Caco-2 (cell line): ENCODE data around the gene HES7. TPM values are rescaled to one million over a fixed set of nuclear protein-coding genes. Genes with fewer than 3 reads are reported as not detected.

Experiments used
- BruUV-seq: library from RNA; stranded (reverse); fragments of 400-500 nt; replicated peaks from 2 replicates; lab custom pipeline; 2021; lab: Mats Ljungman, UMichigan
- CTCF ChIA-PET: fragments of 300-600 bp; sonication (Branson Sonifier 250); formaldehyde crosslinking; loops from one replicate; lab custom pipeline; 2022; ENCODE audit warnings: antibody characterized with exemption; lab: Charles Lee
- POLR2A ChIA-PET: fragments of 300-600 bp; sonication (Branson Sonifier 250); formaldehyde crosslinking; loops from one replicate; lab custom pipeline; 2022; ENCODE audit warnings: antibody characterized with exemption; lab: Charles Lee
- DNase-seq, 2 experiments: peaks; one replicate each; pipeline versions ENCODE4 v3.0.0 to v3.0.0-alpha.2; 2020 to 2022
- H3K27me3 ChIP-seq: replicated peaks from 2 replicates; pipeline ENCODE4 v1.6.0; 2011; ENCODE audit warnings: low read length; ENCODE audit not compliant: control insufficient read depth, insufficient read depth
- H3K36me3 ChIP-seq: 2 replicates; pipeline ENCODE4 v1.5.1; 2011; ENCODE audit warnings: low read length; ENCODE audit not compliant: control insufficient read depth, insufficient read depth
- H3K4me1 ChIP-seq: fragments of 250-450 bp; sonication (Bioruptor Pico); 2 replicates; pipeline ENCODE4 v1.5.1; 2020; ENCODE audit warnings: mild to moderate bottlenecking
- H3K4me3 ChIP-seq: 2 replicates; pipeline ENCODE4 v1.5.1; 2011; ENCODE audit warnings: low read depth, mild to moderate bottlenecking, control low read depth, low read length
- H3K9me3 ChIP-seq: fragments of 250-450 bp; sonication (Bioruptor Pico); 2 replicates; pipeline ENCODE4 v1.5.1; 2020; ENCODE audit warnings: mild to moderate bottlenecking, moderate library complexity
- H3K27ac Mint-ChIP-seq: one replicate; pipeline ENCODE4 v1.8.0; 2022; ENCODE audit warnings: mixed read lengths; ENCODE audit not compliant: unreplicated experiment
- H3K27me3 Mint-ChIP-seq: one replicate; pipeline ENCODE4 v1.8.0; 2022; ENCODE audit warnings: mixed read lengths; ENCODE audit not compliant: insufficient read depth, unreplicated experiment
- H3K36me3 Mint-ChIP-seq: one replicate; pipeline ENCODE4 v1.8.0; 2022; ENCODE audit warnings: mild to moderate bottlenecking, mixed read lengths; ENCODE audit not compliant: insufficient read depth, unreplicated experiment
- H3K4me1 Mint-ChIP-seq: one replicate; pipeline ENCODE4 v1.8.0; 2022; ENCODE audit warnings: low read depth, mixed read lengths; ENCODE audit not compliant: unreplicated experiment
- H3K4me3 Mint-ChIP-seq: one replicate; pipeline ENCODE4 v1.8.0; 2022; ENCODE audit warnings: mild to moderate bottlenecking, moderate library complexity, mixed read lengths; ENCODE audit not compliant: unreplicated experiment
- H3K9me3 Mint-ChIP-seq: one replicate; pipeline ENCODE4 v1.8.0; 2022; ENCODE audit warnings: mixed read lengths; ENCODE audit not compliant: unreplicated experiment
- intact Hi-C: fragments of 100-400 bp; cut with micrococcal nuclease; formaldehyde crosslinking; loops from one replicate; pipeline ENCODE4 v1.10.0; 2022; ENCODE audit not compliant: unreplicated experiment
- total RNA-seq: library from RNA; stranded (reverse); gene quantifications from 2 replicates; pipeline ENCODE4 v1.2.3, GENCODE V29; 2022
- TF ChIP-seq, protein P1 (sequence below), 2 experiments: fragments of 200-600 bp in 1 of 2; IDR thresholded peaks; 1 replicate in 1 of 2; 2 replicates in 1 of 2; pipeline versions ENCODE4 v1.5.1 to v1.8.0; 2011 to 2022; ENCODE audit warnings: antibody characterized with exemption in 1 of 2, control low read depth in 1 of 2, inconsistent platforms in 1 of 2, low read depth in 1 of 2, low read length in 1 of 2, mild to moderate bottlenecking in 1 of 2, moderate library complexity in 1 of 2; ENCODE audit not compliant: insufficient read depth in 1 of 2, severe bottlenecking in 1 of 2, unreplicated experiment in 1 of 2

HES7 gene
- total RNA-seq, 1 experiment from 2014 or later = not detected

DNA sequence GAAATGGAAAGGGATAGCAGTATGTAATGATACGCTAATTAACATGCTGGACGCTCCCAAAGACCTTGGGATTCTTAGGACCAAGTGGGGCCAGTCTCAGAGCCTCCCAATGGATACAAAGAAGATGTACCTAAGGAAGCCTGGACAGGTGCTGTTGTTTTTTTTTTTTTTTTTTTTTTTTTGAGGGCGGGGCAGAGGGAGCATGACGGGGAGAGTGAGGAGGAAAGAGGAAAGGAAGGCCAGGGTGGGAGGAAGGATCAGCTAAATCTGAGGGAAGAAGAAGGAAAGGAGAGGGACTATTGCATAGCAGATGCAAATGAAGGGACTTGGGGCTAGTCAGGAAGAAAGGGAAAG is 36.3 kb upstream of the HES7 start:
- H3K4me1 Mint-ChIP-seq = peaks cover 5% of the 10 kb centered on the region
- DNase-seq = no peak
- ChIA-PET POLR2A (interaction anchor here (1.7 kb wide), 1 partner anchor 13 kb away, joined by 5 read pairs; no protein-coding TSS in a partner anchor), CTCF (no interaction called here)
- peaks cover 29% of the 10 kb centered on the region for H3K36me3 Mint-ChIP-seq
- intact Hi-C loops = no loop called here
- BruUV-seq = no TSS peak
- no peaks in the 10 kb centered on the region for H3K9me3 ChIP-seq
- TF ChIP-seq, protein P1, sequence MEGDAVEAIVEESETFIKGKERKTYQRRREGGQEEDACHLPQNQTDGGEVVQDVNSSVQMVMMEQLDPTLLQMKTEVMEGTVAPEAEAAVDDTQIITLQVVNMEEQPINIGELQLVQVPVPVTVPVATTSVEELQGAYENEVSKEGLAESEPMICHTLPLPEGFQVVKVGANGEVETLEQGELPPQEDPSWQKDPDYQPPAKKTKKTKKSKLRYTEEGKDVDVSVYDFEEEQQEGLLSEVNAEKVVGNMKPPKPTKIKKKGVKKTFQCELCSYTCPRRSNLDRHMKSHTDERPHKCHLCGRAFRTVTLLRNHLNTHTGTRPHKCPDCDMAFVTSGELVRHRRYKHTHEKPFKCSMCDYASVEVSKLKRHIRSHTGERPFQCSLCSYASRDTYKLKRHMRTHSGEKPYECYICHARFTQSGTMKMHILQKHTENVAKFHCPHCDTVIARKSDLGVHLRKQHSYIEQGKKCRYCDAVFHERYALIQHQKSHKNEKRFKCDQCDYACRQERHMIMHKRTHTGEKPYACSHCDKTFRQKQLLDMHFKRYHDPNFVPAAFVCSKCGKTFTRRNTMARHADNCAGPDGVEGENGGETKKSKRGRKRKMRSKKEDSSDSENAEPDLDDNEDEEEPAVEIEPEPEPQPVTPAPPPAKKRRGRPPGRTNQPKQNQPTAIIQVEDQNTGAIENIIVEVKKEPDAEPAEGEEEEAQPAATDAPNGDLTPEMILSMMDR (IDR thresholded peaks at IDR 0.05; ENCODE audit: insufficient read depth in 1 of 2, low read depth in 1 of 2, low read length in 1 of 2, severe bottlenecking in 1 of 2, unreplicated experiment in 1 of 2) = no peak
- no peaks in the 10 kb centered on the region for H3K27me3 ChIP-seq
- H3K27me3 Mint-ChIP-seq = no peaks in the 10 kb centered on the region
- H3K4me1 ChIP-seq = peaks cover 14% of the 10 kb centered on the region
- no peaks in the 10 kb centered on the region for H3K36me3 ChIP-seq
- peak overlapping the region; percentile 49 for H3K4me3 Mint-ChIP-seq
- no peak overlapping the region for H3K4me3 ChIP-seq
- H3K9me3 Mint-ChIP-seq = no peaks in the 10 kb centered on the region
- no peak overlapping the region for H3K27ac Mint-ChIP-seq

DNA sequence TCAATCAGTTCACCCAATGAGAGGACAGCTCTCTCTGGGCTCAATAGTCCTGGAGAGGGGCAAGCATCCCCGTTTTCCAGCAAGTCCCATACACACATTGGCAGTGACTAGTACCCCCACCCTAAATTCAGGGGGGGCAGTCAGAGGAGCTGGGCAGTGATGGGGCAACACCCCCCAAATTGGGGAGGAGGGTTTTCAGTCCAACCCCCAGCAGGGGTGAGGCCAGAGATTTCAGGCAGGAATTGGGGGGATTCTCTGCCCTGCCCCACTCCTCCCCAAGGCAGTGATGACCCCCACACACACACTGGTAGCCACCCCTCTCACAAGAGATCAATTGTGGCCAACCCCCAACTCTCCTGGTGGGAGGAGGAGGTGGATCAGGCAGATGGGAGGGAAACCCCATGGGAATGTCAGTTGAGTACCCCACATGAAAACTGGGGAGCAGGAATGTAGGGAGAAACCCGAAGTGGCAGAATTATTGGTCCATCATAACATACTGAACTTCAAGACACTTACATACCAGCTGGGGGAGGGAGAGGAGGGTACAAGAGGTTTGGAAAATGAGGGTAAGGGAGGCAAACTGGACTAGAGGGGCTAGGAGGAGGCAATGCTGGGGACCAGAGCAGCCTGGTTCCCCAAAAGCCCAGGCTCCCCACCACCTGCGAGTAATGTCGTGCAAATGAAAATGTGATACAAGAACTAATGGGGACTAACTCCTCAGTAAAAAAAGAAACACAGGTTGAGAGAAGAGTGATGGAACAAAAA is 35.7 kb upstream of the HES7 start:
- H3K27ac Mint-ChIP-seq = no peak overlapping the region
- Histone ChIP-seq H3K4me3 (no peak overlapping the region), H3K9me3 (no peaks in the 10 kb centered on the region), H3K27me3 (no peaks in the 10 kb centered on the region), H3K4me1 (peaks cover 19% of the 10 kb centered on the region), H3K36me3 (no peaks in the 10 kb centered on the region)
- peaks cover 10% of the 10 kb centered on the region for H3K4me1 Mint-ChIP-seq
- H3K9me3 Mint-ChIP-seq = no peaks in the 10 kb centered on the region
- H3K36me3 Mint-ChIP-seq = peaks cover 29% of the 10 kb centered on the region
- TF ChIP-seq, protein P1 (IDR thresholded peaks at IDR 0.05; ENCODE audit: insufficient read depth in 1 of 2, low read depth in 1 of 2, low read length in 1 of 2, severe bottlenecking in 1 of 2, unreplicated experiment in 1 of 2) = no peak
- no peaks in the 10 kb centered on the region for H3K27me3 Mint-ChIP-seq
- peak overlapping the region; percentile 49 for H3K4me3 Mint-ChIP-seq
- POLR2A ChIA-PET = interaction anchor here (1.7 kb wide), 1 partner anchor 13 kb away, joined by 5 read pairs; no protein-coding TSS in a partner anchor
- CTCF ChIA-PET = no interaction called here
- intact Hi-C loops = loop anchor here (2.0 kb wide), 1 partner anchor 35 kb away; the partner anchor contains the start of gene HES7
- BruUV-seq = no TSS peak
- DNase-seq = no peak

DNA sequence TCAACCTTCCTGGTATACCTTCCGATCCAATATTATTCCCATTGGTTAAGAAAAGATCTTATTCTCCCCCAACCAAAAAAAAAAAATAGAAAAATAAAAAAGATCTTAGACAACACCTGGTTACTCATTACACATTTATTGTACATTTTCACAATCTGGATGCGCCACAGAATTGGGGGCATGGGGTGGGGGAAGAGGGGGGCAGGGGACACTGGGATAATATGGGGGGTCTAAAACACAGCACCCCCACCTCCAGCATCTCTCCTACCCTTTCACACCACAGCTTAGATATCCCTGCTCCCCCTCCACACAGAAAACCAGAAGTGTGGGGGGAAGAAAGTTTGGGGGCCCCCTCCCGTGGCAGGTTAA is 35.1 kb upstream of the HES7 start:
- Histone ChIP-seq H3K9me3 (no peaks in the 10 kb centered on the region), H3K4me1 (peaks cover 21% of the 10 kb centered on the region), H3K4me3 (no peak overlapping the region), H3K27me3 (no peaks in the 10 kb centered on the region), H3K36me3 (no peaks in the 10 kb centered on the region)
- no TSS peak for BruUV-seq
- no peak for DNase-seq
- intact Hi-C loops = loop anchor here (2.0 kb wide), 1 partner anchor 34 kb away; the partner anchor contains the start of gene HES7
- Mint-ChIP-seq H3K27me3 (no peaks in the 10 kb centered on the region), H3K4me3 (no peak overlapping the region), H3K4me1 (peaks cover 16% of the 10 kb centered on the region), H3K27ac (no peak overlapping the region), H3K9me3 (no peaks in the 10 kb centered on the region), H3K36me3 (peaks cover 32% of the 10 kb centered on the region)
- TF ChIP-seq, protein P1 (IDR thresholded peaks at IDR 0.05; ENCODE audit: insufficient read depth in 1 of 2, low read depth in 1 of 2, low read length in 1 of 2, severe bottlenecking in 1 of 2, unreplicated experiment in 1 of 2) = no peak
- POLR2A ChIA-PET = interaction anchor here (1.0 kb wide), 1 partner anchor 14 kb away, joined by 3 read pairs; no protein-coding TSS in a partner anchor
- CTCF ChIA-PET = no interaction called here
